ENCODE measurements around the gene TUBAL3.

TUBAL3 gene

DNA sequence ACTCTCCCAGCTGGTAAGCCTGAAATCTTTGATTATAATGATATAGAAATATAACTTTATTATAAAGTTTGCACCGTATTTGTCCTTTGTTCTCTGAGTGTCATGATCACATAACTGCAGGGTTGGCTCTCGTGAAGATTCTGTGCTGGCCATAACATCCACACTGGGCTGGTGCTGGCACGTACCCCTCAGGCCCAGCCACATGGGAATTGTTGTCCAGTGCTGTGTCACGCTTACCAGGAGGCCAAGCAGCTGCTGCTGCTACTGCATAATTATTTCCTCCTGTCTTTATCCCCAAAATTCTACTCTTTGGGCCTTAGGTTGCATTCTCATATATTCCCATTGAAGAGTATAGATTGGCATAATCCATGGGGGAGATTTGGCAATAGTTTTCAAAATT lies 60.6 kb downstream of the TUBAL3 start:
- H3K4me2 ChIP-seq = no peak overlapping the region
- no peak overlapping the region for H3K9ac ChIP-seq
- H3K4me3 ChIP-seq = no peak overlapping the region
- H3K9me3 ChIP-seq (replicated peaks in 1 of 11) = no peaks in the 10 kb centered on the region
- no peaks in the 10 kb centered on the region for H3K27me3 ChIP-seq
- TF ChIP-seq Cebpa-rat (IDR thresholded peaks at IDR 0.05) = no peak
- no peaks in the 10 kb centered on the region for H4K20me1 ChIP-seq
- H3K27ac ChIP-seq = no peak overlapping the region
- no peaks in the 10 kb centered on the region for H3K4me1 ChIP-seq
- no peaks in the 10 kb centered on the region for H3K36me3 ChIP-seq

DNA sequence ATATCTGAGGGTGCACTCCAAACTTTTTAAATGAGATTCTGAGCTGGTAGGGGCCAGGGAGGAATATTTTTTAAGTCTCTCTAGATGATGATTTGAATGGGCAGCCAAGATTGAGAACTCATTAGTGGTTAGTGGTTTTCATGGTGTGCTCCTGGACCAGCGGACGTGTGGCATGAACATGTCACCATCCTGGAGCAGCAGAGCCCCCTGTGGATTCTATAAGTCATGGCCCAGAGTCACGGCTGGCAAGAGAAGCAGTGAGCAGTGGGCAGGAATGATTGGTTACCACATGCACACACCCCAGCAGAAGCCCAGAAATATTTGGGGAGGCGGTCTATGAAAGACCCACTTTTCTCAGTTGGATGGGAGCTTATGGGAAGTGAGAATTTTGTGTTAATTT lies 61.1 kb downstream of the TUBAL3 start:
- TF ChIP-seq Cebpa-rat (IDR thresholded peaks at IDR 0.05) = no peak
- Histone ChIP-seq H3K4me2 (no peak overlapping the region), H3K27me3 (no peaks in the 10 kb centered on the region), H3K4me1 (no peaks in the 10 kb centered on the region), H3K27ac (no peak overlapping the region), H3K36me3 (no peaks in the 10 kb centered on the region), H3K9me3 (replicated peaks in 1 of 11) (no peaks in the 10 kb centered on the region), H3K9ac (no peak overlapping the region), H4K20me1 (no peaks in the 10 kb centered on the region), H3K4me3 (no peak overlapping the region)

All from BLaER1 treated with 17β-estradiol and CSF1 and Interleukin-3, amounts not matched to agents 10 nM and 100 nM (cell line).